SW480 (cell line): Measurements from ENCODE around the gene RSPO4.
"Not testable (repeated sequence)": the region's sequence is repeated elsewhere in the genome, so short reads cannot be mapped to it uniquely, and the experiment has no call there.

Experiments
- DNase-seq: peaks from one replicate; pipeline ENCODE4 v3.0.0-alpha.2; 2016; ENCODE audit warnings: low spot score

The RSPO4 gene

GRCh38 chr20:1003920-1004697 lies 2.0 kb upstream of the RSPO4 start:
- DNase-seq = no peak

DNA sequence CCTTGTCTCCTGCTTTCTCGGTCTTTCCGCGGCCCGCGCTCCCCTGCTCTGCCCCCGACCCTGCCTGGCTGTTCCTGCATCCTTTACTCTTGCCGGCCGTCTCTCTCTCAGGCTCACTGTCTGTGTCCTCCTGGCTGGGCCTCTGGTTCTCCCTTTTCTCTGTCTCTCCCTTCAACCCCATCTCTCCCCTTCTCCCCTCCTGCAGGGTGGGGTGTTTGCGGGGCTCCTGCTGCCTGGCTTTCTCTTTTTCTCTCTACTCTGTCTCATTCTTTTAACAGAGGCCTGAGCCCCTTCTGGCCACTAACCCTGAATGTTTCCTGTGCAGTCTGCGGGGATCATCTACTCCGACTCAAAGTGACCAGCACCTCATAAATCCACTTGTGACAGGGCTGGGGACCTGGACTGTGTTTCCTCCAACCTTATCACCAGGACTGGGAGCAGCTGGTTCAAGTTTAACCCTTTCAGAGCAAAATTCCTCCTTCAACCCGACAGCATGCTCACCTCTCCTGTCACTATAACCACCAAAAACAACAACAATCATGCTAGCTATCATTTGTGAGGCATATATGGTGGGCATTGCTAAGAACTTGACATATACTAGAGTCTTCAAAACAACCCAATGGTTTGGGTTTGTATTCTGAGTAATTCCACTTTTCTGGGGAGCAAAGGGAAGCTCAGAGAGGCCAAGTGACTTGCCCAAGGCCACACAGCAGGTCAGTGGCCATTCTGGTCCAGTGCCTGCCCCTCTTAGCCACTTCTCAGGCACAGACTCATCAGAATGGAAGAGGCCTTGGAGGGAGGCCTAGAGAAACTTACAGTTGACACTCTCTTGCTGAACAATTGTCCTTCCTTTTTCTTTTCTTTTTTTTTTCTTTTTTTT lies 811 bp upstream of the RSPO4 start:
- DNase-seq = no peak

DNA sequence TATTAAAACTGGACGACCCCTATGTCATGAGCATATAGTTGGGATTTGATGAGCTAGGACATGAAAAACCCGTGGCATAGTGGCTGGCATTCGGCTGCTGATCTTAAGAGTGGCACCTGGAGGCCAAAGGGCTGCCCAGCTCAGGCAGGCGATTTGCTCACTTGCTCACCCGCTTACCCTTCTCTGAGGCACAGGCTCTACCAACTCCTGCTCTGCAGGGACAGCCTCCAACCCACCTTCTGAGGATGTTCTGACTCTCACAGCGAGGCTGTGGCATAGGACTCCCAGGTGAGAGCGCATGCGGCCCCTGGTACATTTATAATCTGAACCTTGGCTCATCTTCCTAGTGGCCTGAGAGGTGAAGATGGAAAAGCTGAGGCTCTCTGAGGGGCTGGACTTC lies 995 bp downstream of the RSPO4 start:
- DNase-seq = no peak

DNA sequence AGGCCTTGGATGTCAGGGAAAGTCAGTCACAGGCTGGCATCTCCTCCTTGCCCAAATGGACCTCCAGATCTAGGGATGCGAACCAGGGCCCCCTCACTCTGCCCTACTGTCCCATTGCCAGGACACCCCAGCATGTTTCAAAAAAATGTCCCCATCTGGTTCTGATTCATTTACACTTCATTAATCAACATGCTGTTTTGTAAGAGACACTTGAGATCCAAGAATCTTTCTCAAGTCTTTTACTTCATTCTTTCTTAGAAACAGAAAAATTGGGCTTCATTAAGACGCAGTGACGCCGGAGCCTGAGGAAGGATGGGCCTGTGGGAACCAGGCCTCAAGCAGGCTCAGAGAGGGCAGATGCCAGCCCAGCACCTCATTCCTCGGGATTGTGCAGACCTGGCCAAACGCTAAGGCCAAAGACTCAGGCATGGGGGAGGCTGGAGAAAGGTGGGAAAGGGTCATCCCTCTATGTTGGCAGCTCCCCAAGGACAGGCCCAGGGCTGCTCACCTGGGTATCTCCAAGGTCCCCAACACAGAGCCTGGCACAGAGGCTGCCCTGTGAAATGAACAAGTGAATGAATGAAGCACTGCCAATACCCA lies 3.8 kb downstream of the RSPO4 start:
- no peak for DNase-seq

- no peak for DNase-seq
Observed at GRCh38 chr20:997486-997885, 4.6 kb downstream of the RSPO4 start.

- DNase-seq = no peak
Observed at GRCh38 chr20:997016-997415, 5.1 kb downstream of the RSPO4 start.

- DNase-seq = no peak
Observed at GRCh38 chr20:995170-995569, 6.9 kb downstream of the RSPO4 start.

DNA sequence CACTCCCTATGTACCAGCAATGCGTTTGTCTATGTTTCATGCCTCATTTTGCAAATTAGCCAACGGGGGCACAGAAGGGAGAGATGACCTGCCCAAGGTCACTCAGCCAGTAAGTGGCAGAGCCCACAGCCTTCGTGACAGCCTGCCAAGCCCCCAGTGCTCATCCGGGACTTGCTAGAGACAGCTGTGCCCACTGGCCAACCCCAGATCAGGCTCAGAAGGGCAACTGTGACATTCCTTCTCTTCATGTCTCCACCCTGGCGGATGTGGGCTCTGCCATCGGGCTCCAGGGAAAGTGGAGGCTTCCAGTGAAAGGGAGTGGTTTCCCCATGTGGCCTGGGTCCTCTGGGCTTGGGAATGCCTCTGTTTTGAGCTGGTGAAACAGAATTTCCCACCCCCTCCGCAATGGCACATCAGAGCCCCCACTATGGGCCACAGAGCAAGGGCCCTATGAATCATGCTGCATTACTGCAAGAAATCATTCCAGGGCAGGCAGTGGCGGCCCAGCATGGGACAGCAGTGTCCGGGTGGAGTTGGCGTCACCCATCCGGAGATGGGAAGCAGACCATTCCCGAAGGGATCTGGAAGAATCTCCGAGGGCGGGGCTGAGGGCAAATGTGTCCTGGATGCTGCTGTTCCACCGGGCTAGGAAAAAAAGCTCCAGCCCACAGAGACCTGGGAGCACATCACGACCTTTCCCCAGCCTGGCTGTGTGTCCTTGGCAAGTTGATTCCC lies 9.1 kb downstream of the RSPO4 start:
- DNase-seq = peak; percentile 25

DNA sequence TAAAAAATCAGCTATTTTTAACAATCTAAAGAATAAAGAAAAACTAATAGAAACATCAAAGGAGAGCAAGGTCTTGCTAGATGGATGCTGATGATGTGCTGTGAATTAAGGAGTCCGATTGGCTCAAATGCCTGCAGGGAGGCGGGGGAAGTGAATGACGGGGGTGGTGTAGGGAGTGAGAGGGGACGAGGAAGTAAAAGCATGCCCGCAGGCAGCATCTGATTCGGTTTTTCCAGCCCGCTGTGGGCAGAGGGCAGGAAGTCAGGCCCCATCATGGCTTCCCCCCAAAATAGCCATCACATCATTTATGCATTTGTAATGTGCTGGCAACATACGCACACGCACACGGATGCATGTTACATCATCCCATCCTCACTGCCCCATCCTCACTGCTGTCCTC lies 10.3 kb downstream of the RSPO4 start:
- no peak for DNase-seq

DNA sequence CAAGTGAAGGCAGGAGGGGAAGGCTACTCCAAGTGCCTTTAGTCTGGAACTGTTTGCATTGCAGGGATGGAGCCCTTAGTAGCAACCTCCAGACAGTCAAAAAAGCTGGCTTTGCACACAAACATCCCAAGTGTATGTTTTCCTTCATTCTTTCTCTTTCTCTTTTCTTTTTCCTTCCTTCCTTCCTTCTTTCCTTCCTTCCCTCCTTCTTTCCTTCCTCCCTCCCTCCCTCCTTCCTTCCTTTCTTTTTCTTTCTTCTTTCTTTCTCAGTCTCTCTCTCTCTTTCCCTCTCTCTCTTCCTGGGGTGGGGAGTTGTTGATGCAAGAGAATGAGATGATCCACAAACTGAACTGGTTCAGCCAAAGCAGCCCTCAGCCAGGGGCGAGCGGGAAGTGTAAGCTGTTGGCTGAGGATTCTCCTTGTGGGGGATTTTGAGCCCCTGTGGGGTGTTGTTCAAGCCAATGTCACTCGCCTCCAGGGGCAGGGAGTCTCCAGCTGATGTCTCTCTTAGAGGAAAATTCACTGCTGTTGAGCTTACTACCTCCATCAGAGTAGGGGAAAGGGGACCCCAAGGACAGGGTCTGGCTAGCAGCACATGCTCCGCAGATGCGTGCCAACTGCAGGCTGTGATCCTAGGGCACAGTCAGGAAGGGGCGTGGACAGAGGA lies 11.7 kb downstream of the RSPO4 start:
- DNase-seq = no peak

- DNase-seq = no peak
Observed at GRCh38 chr20:988272-988671, 13.8 kb downstream of the RSPO4 start.

GRCh38 chr20:987677-988076 lies 14.4 kb downstream of the RSPO4 start:
- DNase-seq = no peak

DNA sequence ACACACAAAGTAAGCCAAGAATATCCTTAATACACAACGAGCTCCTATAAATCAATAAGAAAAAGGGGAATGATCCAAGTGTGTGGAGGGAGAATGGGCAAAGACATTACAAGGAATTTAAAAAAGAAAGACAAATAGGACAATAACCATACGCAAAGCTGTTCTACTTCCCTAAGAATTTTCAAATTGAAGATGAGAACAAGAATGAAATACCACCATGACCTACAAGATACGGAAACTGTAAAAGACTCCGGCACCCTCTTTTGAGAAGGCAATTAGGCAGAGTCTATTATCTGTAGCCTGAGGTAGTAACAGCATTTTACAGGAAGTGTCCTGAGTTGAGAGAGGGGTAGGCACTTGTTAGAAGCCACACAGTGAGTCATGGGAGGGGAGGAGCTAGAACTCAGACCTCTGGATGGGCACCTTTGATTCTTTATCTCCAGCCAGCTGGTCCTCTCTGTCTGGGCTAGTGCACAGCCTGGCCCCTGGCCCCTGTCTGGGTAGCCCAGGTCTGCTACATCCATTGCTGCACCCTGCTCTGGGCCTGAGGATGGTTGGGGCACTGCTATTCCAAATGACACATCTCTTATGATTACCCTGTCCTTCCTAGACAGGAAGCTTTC lies 15.3 kb downstream of the RSPO4 start:
- DNase-seq = peak; percentile 67

DNA sequence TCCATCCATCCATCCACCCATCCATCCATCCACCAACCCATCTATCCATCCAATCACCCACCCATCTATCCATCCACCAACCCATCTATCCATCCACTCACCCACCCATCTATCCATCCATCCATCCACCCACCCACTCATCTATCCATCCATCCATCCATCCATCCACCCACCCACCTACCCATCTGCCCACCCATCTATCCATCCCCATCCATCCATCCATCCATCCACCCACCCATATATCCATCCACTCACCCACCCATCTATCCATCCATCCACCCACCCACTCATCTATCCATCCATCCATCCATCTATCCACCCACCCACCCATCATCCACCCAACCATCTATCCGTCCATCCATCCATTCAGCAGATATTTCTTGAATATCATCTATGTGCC lies 17.1 kb downstream of the RSPO4 start:
- not testable (repeated sequence) for DNase-seq

DNA sequence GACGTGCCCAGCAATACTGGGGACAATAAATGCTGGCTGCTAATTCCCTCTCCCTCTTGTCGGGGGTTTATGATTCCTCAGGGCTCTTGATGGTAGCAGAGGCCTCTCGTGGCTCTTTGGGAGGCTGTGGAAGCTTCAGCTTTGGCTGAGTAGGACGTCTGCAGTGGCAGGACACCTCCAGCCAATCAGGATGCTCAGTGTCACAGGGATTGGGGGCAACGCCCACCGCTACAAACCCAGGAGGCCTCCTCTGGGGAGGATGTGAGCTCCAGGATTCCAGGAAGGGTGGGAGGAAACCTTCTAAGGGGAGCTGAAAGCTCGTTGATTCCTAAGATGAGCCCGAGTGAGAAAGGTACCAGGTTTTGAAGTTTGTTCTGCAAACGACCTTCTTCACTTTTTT lies 19.4 kb downstream of the RSPO4 start:
- DNase-seq = no peak

- no peak for DNase-seq
Observed at GRCh38 chr20:977021-977420, 25.1 kb downstream of the RSPO4 start.

DNA sequence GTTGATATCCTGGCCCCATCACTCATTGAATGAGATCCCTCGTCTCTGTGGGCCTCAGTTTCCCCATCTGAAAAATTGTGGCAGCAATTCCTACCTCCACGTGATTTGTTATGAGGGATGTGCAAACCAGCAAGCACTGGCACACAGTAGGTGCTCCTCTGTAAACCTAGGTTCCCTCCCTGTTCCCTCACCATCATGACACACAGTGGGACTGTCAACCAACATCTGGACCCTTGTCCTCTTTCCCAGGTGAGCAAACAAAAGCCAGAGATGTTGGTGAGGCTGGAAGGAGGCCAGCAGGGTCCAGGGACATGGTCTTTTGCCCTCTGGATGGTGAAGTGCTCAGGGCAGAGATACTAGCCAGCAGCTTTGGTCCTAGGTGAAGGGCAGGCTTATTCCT lies 26.1 kb downstream of the RSPO4 start:
- no peak for DNase-seq

GRCh38 chr20:973785-974194 lies 28.3 kb downstream of the RSPO4 start:
- DNase-seq = peak; percentile 41

DNA sequence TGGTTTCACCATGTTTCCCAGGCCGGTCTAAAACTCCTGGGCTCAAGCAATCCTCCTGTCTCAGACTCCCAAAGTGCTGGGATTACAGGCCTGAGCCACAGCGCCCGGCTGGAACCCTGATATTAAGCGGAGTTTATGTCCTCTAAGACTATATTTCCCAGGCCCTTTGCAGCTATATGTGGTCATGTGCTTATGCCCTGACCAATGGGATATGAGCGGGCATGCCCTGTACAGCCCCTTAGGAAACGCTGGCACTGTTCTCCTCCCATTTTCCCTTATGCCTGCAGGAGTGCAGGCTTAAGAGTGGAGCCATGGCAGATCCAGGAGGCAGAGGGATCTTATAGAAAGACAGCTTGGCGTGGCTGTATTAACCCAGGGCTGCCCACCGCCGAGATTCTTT lies 29.9 kb downstream of the RSPO4 start:
- DNase-seq = no peak

DNA sequence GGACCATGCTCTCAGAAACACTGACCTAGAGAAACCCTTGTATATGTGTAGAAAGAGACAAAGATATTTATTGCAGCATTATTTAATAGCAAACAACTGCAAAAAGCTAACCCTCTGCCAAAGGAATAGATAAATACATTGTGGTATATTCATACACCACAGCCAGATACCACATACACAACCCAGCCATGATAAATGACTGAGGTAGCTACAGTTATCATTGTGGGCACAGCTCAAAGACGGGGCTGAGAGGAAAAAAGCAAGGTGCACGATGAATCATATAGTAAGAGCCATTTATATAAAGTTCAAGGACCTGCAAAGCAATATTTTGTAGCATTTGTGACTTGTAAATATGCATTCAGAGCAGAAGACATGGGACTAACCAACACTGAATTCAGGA lies 30.8 kb downstream of the RSPO4 start:
- DNase-seq = no peak

GRCh38 chr20:969868-970267 lies 32.2 kb downstream of the RSPO4 start:
- DNase-seq = no peak
